Glomerular visceral epithelial cell (primary cell): ENCODE measurements around the gene RFX3.

Source experiments
- DNase-seq: peaks from one replicate; pipeline ENCODE4 v3.0.0-alpha.2; 2016; ENCODE audit errors: extremely low spot score

The RFX3 gene

DNA sequence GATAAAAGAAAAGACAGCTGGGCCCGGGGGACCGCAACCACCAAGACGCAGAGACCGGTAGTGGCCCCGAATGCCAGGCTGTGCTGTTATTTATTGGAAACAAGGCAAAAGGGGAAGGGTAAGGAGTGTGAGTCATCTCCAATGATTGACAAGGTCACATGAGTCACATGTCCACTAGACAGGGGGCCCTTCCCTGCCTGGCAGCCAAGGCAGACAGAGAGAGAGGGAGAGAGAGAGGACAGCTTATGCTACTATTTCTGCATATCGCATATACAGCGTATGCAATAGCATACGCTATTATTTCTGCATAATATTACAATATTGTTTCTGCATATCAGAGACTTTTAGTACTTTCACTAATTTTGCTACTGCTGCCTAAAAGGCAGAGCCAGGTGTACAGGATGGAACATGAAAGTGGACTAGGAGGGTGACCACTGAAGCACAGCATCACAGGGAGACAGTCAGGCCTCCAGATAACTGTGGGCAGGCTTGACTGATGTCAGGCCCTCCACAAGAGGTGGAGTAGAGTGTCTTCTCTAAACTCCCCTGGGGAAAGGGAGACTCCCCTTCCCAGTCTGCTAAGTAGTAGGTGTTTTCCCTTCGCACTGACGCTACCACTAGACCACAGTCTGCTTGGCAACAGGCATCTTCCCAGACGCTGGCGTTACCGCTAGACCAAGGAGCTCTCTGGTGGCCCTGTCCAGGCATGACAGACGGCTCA lies 50.3 kb downstream of the RFX3 start:
- DNase-seq = no peak

DNA sequence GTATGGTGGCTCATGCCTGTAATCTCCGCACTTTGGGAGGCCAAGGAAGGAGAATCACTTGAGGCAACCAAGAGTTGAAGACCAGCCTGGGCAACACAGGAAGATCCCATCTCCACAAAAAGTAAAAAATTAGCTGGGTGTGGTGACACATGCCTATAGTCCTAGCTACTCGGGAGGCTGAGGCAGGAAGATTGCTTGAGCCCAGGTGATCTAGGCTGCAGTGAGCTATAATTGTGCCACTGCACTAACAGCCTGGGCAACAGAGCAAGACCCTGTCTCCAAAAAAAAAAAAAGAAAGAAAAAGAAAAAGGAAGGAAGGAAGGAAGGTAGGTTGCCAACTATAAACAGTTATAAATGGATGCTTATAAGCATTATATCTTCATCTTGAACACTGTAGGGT lies 51.0 kb downstream of the RFX3 start:
- no peak for DNase-seq

DNA sequence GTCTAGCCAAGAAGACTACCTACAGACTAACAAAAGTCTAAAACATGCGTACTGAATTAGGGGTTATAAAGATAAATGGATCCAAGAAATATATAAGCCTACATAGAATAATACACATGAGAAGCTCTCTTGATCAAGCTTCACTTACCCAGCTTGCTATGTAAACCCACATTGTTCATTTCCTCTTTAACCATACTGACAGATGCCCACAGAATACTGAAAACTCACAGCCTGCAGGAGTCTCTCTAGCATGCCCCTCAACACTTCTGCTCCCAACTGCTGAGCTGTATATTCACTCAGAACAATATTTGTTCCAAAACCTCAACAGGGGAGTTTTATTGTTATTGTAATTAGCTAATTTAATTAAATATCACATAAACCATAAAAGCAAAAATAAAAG lies 52.4 kb downstream of the RFX3 start:
- no peak for DNase-seq

DNA sequence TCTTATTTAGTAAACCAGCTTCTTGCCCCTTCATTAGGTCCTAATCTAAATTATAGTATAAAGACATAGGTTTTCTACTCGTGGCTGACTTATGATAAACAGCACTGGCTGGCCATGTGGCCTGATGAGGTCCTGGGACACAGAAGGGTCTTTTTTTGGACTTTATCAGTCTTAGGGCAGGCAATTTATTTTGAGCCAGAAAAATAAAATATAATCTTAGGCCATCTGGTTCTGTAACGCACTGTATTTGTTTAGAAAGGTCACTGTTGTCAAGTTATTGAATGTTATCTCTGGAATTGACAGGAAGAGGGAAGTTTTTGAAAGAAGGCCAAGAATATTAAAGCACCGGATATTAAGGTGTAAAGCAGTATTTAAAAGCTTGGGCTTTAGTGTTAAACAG lies 53.9 kb downstream of the RFX3 start:
- no peak for DNase-seq

DNA sequence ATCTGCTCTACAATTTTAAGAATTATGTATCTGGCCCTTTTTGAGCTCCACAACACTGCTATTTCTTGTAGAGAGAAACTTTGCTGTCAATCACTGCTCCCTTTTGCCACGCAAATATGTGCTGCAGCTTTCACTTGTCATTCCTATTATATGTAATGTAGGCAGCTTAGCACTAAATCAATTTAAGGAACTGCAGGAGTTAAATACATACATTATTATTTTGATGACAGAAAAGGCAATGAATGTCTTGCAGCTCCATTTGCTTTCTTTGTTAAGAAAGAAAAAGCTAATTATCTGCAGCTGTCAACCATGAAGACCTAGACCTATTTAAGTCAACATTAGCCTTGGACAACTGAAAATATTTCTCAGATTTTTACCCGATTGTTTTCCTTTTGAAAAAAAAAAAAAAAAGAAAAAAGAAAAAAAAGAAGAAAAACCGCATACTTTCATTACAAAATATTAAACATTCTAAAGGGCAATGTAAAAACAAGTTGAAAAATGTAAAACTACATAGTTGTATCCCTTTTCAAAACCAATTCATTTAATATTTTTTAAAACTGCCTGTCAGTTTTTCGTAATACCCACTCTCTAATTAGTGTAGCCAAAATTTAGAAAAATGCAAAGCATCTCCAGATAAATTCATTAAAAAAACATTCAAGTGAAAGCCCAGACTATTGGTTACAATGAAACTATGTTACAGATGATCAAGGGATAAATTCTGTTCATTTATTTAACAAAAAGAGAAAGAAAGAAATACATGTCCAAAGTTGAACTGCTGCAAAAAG lies 57.2 kb downstream of the RFX3 start:
- DNase-seq = no peak

DNA sequence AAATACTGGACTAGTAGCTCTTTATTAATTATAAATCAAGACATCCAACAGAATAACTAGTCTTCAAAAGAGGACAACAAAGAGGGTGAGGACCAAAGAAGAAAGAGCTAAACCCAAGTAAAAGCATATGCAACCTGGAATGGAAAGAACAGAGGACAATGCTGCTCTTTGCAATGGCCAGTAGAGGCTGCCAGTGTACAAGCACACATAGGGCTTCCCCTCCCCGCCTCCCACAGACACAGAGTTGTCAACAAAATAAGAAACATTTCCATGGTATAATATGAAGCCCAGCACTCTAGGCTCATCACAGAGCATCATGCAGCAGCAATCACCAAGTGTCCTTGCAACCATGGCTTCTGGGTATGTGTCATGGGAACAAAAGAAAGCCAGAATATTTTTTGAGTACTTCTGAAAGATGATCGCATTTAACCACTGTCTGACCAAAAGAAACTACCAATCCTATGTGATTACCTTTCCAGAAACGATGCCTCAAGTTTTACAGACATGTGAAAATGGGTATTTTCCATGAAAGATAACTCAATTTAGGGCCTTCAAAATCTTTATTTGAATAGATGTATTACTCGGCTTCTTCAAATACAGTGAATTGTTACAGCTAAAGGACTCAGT lies 58.1 kb downstream of the RFX3 start:
- peak; percentile 57 for DNase-seq

DNA sequence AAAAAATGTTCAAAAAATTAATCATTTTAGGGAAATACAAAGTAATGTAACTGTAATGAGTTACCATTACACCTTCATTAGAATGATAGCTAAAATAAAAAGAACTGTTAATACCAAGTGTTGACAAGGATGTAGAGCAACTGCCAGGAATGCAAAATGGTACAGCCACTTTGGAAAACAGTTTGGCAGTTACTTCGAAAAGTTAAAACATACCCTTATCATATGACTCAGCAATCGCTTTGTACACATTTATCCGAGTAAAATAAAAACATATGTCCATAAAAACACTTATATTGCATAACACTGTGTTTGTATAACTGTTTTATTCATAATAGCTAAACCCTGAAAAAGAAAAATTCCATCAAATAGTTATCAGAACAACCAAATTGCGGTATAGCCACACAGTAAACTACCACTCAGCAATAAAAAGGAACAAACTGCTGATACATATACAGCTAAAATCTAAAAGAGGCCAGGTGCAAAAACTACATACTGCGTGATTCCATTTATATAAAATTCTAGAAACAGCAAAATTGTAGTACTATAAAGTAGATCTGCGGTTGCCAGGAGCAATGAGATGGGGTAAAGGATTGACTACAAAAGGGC lies 61.7 kb downstream of the RFX3 start:
- no peak for DNase-seq

DNA sequence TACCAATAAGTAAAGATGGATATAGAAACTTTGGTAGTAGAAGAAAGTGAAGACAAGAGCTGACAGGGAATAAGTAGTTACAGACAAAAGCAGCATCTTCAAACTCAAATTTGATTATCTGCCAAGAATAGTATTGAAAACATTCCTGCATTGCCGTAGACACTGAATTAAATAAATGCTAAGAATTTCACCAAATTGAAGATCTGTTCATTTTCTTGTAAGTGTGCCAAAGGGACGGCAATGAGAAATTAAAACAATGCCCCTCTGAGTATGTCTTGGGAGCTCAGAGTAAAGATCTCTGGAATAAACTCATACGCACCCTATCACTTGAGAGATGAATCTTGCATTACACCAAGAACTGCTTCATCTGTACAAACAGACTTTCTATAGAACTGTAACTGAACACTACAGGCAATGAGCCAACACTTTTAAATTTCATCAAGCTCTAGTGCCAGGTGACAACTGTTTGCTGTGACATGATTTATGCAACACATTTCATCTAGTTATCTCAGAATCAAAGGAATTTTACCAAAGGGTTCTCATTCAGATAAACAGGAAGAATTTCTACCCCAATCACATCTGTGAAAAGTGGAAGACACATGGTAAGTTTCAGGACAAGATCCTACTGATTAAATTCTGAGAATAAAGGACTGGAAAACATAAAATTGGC lies 66.9 kb downstream of the RFX3 start:
- DNase-seq = no peak

DNA sequence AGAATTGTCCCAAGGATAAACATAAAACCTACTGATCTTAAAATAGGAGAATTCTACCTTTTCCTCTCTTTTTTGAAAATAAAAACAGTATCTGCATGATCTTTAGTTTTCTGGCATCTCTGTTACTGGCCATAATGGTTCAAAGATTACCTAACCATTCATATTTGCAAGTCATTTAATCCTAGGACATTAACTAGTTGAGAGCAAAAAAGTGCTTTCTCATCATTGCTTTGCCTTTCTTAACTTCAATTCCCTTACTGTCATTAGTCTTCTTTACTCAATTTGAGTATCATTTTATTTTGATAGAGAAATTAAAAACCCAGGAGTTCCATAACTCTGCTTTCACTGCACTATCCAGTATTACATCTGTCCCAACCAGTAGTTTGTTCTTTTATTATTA lies 68.6 kb downstream of the RFX3 start:
- no peak for DNase-seq

DNA sequence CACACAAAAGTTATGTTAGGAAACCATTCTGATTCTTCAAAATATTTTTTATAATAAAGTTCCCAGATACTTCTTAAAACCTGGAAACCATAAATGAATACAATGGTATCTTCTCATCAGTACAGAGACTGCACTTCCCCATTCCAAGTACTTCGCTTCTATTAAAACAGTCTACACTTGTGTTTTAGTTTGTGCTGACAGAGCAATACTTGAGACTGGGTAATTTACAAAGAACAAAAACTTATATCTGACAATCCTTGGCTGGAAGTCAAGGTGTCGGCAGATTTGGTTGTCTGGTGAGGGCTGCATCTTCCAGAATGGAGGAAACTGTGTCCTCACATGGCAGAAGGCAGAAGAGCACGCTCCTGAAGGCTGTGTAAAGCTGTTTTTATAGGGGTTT lies 70.1 kb downstream of the RFX3 start:
- DNase-seq = no peak

DNA sequence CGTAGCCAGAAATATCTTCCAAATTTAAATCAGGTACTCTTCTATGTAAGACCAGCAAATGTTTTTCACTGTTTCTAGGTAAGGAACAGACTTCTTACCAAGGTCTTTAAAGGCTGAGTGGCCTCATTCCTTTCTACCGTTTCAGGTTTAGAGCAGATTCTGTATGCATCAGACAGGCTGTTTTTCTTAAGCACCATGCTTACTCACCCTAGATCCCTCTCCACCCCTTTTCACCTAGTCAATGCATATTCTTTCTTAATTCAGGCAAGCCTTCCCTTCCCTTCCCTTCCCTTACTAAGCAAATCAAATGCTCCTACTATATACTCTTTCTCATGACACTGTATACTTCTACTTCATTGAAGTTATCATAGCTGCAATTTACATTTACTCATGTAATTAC lies 70.7 kb downstream of the RFX3 start:
- no peak for DNase-seq

DNA sequence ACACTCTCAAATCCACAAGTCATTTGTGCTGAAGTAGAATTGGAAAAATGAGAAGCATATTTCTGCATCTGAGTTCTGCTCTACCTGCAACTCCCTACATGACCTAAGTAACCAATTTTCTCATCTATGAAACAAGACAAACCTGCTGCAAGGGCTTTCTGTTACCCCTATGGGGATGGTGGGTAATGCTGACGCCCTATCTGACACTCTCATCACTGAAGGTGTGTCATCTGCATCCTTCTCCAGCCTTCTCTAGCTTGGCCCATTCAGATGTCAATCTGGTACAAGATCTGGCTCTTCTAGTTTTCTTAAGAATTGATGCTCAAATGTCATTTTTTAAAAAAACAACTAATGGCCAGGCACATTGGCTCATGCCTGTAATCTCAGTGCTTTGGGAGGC lies 73.8 kb downstream of the RFX3 start:
- DNase-seq = no peak

DNA sequence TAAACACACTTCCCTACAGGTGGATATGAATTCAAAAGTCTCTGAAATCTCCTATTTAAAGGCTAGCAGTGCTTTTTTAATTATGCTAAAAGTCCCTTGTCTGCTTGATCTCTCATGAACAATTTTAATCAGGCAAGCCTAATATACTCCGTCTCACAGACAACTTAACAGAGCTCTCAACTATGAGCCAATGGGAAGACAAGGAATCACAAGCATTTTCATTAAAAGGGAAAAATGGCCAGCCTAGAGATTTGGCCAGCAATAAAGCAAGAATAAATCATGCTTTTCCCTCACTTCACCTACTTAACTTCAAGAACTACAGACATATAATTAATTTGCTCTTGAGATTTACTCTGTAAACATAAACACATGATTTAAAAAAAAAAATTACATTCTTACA lies 78.0 kb downstream of the RFX3 start:
- DNase-seq = no peak

DNA sequence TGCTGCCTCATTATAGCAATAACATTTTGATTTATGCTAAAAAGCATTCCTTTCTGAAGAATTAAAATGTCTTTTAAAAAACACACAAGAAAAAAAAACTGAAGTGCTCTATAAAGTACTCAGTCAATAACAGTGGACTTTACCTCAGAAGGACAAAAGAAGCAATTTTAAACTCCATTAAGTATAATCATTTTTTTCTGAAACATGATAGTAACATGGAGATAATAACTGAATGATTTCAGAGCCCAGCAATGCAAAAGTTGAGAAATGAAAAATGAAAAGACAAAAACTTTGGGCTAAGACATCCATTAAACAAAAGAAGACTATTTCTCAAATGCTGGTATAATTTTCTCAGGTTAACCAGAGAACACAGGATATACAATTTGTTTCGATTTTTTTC lies 78.7 kb downstream of the RFX3 start:
- DNase-seq = no peak

DNA sequence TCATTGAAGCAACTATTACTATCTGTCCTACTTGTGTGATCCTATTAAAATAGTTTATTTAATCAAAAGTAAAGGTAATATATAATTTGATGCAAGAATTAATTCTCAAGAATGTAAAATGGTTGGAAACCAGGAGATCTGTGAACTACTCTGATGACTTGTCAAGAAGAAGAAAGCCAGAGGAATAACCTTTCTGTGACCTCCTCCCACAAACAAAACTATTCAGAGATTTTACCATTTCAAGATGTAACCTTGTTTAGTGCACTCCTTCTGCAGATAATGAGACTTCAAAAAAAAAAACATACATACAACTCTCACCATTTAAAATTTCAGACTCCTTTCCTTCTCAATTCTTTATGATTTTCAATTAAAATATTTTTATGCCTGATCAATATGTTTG lies 79.5 kb downstream of the RFX3 start:
- DNase-seq = no peak

DNA sequence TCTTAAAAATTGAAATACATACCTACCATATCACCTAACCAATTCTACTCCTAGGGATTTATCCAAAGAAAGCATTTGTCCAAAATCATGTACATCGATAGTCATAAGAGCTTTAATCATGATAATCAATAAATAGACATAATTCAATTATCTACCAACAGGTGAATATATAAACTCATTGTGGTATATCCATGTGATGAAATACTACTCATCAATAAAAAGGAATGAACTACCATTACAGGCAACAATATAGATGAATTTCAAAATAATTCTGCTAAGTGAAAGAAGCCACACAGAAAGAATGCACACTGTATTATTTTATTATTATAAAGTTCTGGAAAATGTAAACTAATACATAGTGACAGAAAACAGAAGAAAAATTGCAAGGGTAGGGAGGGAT lies 81.8 kb downstream of the RFX3 start:
- no peak for DNase-seq

DNA sequence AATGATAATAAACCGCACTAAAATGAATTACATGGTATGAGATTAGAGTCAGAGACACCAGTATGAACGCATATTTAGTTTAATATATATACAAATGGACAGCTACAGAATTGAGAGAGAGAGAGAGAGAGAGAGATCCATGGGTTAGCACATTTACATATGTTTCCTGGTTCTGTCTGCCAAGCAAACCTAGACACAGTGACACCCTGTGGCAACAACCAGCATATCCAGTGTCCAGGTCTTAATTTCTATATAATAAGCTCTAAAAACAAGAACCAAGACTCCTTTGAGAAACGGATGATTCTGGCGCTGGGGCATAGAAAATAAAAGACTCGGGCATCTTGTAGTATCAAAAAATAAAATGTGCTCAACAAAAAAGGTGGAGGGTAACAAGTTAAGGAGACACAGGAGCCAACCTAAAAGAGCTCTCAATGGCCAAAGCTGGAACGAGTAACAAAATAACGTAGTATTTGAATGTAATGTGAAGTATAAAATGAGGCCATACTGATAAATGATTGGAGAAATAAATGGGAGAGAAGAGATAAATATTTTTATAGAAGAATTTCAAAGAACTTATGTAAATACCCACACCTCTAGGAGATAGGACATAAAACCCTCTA lies 84.5 kb downstream of the RFX3 start:
- peak; percentile 38 for DNase-seq

DNA sequence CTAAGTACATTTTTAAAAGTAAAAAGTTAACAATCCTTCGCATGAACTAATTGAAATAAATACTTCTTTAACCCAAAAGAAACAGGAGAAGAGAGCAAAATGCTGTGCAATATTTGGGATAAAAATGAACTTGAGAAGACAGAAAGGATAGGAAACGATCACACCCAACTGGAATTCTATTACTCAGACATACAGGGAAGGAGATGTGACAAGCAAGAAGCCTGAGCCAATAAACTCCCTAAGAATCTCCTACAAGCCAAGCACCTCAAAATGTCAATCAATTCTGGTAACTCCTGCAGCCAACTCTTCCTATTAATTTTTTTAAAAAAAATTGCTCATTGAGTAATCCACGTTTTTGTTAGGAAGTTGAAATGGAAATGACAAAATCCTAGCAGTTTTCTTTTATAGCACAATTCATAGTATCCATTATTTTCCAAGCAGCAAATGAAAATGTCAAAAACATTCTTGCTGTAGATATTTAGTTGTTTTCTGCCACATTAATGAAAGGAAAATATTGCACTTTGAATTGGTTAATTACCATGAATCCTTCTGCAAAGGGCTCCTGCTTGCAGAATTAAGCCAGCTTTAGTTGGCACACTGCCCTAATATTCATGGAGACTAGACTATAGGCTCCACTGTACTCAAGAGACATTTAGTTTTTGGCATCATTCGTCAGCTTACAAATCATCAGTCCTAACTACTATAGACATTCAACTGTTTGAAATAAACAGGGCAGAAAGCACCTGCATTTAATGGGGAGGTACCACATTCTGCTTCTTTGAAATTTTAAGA lies 89.0 kb downstream of the RFX3 start:
- no peak for DNase-seq

DNA sequence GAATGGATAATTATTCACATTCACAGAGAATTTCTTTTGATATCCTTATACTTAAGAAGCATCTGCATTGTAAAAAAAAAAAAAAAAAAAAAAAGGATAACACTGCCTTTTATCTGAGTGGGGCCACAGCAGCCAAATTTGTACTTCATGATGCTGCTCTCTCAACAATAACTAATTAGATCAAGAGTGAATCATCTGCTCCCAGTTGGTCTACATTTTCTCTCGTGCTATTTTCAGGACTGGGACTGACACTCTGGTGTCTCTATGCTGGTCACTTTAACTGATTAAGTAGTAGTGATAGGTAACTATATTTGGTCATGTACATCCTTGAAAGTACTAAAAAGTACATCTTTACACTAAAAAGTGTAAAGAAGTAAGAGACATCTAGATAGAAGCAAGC lies 90.1 kb downstream of the RFX3 start:
- peak; percentile 2 for DNase-seq

DNA sequence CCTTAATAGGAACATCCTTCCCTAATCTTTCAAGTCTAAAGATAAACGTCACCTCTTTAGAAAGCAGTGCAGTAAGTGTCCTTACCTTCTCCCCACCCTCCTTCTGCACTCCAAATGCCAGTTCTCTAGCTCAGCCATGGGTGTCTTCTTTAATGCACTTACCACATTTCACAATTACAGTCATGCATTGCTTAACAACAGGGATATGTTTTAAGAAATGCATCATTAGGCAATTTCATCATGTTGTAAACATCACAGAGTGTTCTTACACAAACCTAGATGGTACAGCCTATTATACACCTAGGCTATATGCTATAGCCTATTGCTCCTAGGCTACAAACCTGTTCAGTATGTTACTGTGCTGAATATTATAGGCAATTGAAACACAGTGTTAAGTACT lies 91.2 kb downstream of the RFX3 start:
- peak; percentile 3 for DNase-seq

DNA sequence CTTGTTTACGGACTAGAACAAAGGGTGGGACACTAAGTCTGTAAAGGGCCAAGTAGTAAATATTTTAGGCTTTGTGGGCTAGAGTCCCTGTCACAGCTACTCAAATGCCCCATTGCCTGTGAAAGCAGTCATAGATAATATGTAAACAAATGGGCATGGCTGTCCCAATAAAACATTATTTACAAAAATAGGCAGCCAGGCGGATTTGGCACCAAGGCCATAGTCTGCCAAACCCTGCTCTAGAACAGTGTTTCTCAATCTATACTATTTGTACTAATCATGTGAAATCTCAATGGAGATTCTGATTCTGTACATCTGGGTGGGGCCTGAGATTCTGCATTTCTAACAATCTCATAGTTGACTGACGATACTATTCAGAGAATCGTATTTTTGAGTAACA lies 92.0 kb downstream of the RFX3 start:
- DNase-seq = no peak
